GM13976 (cell line): ENCODE results near the gene AXL.

Source experiments
- DNase-seq: peaks from one replicate; pipeline ENCODE4 v3.0.0; 2012; ENCODE audit warnings: low spot score
- CTCF ChIP-seq: IDR thresholded peaks from 2 replicates; pipeline ENCODE4 v1.5.1; 2012; ENCODE audit warnings: borderline replicate concordance, mild to moderate bottlenecking; ENCODE audit not compliant: insufficient read depth; ENCODE audit errors: extremely low read depth, missing control alignments, control extremely low read depth
- in situ Hi-C: fragments of 300-500 bp; cut with MboI; formaldehyde crosslinking; loops from one replicate; pipeline ENCODE4 v1.12.0; 2022; ENCODE audit warnings: low sequenced_read_pairs, mixed read lengths, inconsistent platforms; ENCODE audit not compliant: unreplicated experiment

AXL gene

GRCh38 chr19:41298348-41298964 is 79.4 kb downstream of the AXL start:
- in situ Hi-C loops: no loop called here
- no peak for DNase-seq
- TF ChIP-seq CTCF: no peak

- in situ Hi-C loops: no loop called here
- no peak for DNase-seq
- no peak for TF ChIP-seq CTCF
These were observed 80.2 kb downstream of the AXL start for GRCh38 chr19:41299046-41299754.

GRCh38 chr19:41299755-41300089 is 80.7 kb downstream of the AXL start:
- in situ Hi-C loops: no loop called here

GRCh38 chr19:41300555-41300954 is 81.5 kb downstream of the AXL start:
- in situ Hi-C loops: no loop called here
- TF ChIP-seq CTCF: no peak
- DNase-seq: no peak

More at GRCh38 chr19:41299755-41300089, 80.7 kb downstream of the AXL start:
- no peak for TF ChIP-seq CTCF
- DNase-seq: no peak

GRCh38 chr19:41302624-41303351 is 83.8 kb downstream of the AXL start:
- peak; percentile 83 for DNase-seq
- no peak for TF ChIP-seq CTCF
- in situ Hi-C loops: no loop called here

GRCh38 chr19:41303954-41304353 is 84.9 kb downstream of the AXL start:
- in situ Hi-C loops: no loop called here
- no peak for DNase-seq

More at GRCh38 chr19:41303954-41304353, 84.9 kb downstream of the AXL start:
- TF ChIP-seq CTCF: no peak
